Testis (tissue), 2 donors: Measurements from ENCODE around the gene TNPO3.

Experiments used
- CTCF ChIP-seq, 3 experiments: fragments of 450-650 bp in 2 of 3; fragments of 200-600 bp in 1 of 3; sonication (generic) in 1 of 3; IDR thresholded peaks; one replicate each; pipeline ENCODE4 v1.5.1; 2016 to 2019; ENCODE audit warnings: antibody characterized with exemption in 3 of 3, mild to moderate bottlenecking in 2 of 3, moderate library complexity in 1 of 3
- POLR2A ChIP-seq: fragments of 450-650 bp; IDR thresholded peaks from one replicate; pipeline ENCODE4 v1.6.1; 2017; ENCODE audit warnings: antibody characterized with exemption, mild to moderate bottlenecking, moderate library complexity

GRCh38 chr7:128910569-128910945 is 144.4 kb downstream of the TNPO3 start, which contains the start of gene KCP:
- TF ChIP-seq CTCF (IDR thresholded peaks at IDR 0.05): no peak
- TF ChIP-seq POLR2A: no peak
